C1 segment of cervical spinal cord (tissue), 14 donors: Measurements from ENCODE around the gene XPO1.
"Not testable (repeated sequence)": the region's sequence is repeated elsewhere in the genome, so short reads cannot be mapped to it uniquely, and the experiment has no call there.

Source experiments
- DNase-seq, 14 donors: peaks; one replicate each; lab custom pipeline; 2025; lab: John Stamatoyannopoulos, UW

XPO1 gene

DNA sequence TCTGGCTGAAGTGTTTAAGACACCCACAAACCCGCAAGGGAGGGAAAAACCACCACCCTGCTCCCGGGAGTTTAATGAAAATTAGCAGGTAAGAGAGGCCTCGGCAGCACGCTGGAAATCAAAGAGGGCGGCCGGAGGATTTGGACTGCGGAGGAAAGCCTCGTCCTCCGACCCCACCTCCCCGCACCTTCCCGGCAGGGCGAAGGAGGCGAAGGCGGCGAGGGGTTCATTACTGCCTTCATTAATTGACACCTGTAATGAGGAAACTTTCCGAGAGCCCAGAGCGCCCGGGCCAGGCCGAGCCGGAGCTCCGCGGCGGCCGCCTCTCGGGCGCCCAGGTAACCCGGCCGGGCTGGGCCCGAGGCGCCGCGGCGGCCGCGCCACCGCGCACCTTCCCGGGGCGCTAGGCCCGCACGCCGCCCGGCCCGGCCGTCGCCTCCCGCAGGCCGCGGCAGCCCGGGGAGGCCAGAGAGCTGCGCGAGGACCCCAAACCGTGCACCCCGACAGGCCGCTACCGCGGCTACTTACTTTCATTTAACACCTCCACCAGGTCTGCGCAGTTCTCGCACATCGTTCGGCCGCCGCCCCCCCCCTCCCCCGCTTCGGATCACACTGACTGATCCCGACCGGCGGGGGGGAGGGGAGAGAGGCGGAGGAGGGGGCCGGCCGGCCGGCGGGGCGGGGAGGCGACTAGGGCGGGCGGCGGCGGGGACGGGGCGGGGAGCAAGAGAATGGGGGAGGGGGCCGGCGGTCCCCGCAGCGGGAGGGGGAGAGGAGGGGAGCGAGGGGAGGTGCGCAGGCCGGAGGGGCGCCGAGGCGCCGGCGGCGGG is 67.8 kb downstream of the XPO1 start:
- peak; percentile 14 to 92 (median 84) for DNase-seq

DNA sequence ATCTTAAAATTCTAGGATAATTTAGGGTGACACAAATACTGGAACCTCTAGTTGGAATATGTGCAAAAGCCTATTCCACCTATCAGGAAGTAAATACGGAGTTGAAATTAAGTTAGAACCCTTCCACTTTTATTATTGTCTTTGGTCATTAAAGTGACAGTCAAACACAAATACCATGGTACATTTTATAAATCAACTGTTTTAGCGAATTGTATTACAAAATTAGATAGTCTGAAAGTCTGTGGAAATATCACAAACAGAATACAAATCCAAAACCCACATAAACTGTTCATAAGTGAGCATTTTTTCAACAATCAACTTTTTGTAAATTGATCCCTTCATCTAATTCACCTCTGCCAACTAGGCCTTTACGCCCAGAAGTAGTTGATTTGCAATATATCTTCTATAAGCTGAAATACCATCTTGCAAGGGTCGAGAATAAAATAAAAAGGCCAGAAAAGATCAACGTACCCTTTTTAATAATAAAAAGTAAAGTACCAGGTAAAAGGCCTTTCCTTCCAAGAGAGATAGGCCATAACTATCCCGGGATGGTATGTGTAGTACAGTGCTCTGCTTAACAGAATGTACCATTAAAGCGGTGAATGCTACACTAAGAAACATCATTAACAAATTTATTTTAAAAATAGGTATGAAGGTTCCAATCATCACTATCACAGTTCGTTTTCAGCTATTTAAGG is 68.6 kb downstream of the XPO1 start:
- DNase-seq, result no peak

DNA sequence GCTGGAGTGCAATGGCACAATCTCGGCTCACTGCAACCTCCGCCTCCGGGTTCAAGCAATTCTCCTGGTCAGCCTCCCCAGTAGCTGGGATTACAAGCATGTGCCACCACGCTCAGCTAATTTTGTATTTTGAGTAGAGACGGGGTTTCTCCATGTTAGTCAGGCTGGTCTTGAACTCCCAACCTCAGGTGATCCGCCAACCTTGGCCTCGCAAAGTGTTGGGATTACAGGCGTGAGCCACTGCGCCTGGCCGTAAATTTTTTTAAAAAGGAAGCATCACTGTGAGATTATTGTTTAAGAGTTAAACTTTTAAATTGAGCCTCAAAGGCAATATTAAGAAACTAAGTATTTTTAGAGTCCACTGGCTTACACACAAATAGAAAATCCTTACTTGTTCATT is 69.9 kb downstream of the XPO1 start:
- DNase-seq, result not testable (repeated sequence)

DNA sequence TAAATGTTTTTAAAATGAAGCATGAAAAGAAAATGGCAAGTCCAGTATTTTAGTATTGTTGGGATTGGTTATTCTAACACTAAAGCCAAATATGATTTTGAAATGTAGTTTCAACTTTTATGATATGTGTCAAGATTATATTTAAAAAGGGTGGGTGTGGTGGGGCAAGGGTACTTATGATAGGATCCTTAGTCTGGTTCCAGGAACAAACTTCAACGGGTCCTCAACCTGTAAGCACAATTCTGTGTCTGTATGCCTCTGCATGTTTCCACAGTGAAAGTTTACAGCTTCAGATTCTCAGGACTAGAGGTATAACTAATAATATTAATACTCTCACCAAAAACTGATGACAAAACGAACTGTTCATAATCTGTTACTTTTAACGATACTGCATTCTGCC is 73.1 kb downstream of the XPO1 start:
- DNase-seq, result no peak

DNA sequence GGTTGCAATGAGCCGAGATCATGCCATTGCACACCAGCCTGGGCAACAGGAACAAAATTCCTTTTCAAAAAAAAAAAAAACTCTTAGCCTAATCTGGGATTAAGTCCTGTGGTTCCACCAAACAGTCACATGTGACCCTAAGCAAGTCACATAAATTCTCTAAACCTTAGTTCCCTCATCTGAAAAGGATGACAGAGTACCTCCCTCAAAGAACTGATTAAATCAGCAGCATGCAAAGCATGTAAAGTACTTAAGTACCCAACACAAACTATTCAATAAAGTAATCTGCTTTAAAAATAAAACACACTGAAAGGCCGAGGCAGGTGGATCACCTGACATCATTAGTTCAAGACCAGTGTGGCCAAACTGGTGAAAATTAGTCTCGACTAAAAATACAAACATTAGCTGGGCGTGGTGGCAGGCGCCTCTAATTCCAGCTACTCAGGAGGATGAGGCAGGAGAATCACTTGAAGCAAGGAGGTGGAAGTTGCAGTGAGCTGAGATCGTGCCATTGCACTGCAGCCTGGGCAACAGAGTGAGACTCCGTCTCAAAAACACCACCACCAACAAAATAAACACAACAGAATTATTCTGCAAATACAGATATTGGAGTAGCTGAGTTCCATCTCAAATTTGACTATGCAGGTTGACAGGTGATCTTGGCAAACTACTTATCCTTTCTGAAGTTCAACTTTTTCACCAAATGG is 74.2 kb downstream of the XPO1 start:
- no peak for DNase-seq

DNA sequence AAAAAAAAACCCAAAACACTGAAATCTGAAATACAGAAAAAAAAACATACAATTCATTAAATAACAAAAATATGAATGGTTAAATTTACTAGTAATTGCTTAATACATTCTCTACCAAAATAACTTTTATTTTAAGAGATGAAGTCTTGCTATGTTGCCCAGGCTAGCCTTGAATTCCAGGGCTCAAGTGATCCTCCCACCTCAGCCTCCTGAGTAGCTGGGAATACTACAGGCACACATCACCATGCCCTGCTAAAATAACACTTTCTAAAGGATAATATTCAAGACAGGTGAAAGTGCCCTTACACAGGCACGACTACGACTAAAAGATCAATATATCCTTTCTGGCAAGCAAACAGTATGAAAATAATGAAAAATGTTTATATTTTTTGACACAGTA is 76.8 kb downstream of the XPO1 start:
- DNase-seq, result no peak

DNA sequence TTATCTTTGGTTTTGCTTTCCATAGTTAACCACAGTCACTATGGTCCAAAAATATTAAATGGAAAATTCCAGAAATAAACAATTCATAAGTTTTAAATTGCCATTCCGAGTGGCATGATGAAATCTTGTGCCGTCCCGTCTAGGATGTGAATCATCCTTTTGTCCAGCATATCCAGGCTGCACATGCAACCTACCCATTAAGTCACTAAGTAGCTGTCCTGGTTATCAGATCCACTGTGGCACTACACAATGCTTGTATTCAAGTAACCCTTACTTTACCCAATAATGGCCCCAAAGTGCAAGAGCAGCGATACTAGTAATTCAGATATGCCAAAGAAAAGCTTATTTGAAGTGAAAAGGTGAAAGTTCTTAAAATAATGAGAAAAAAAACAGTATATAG is 78.0 kb downstream of the XPO1 start:
- DNase-seq, result no peak

DNA sequence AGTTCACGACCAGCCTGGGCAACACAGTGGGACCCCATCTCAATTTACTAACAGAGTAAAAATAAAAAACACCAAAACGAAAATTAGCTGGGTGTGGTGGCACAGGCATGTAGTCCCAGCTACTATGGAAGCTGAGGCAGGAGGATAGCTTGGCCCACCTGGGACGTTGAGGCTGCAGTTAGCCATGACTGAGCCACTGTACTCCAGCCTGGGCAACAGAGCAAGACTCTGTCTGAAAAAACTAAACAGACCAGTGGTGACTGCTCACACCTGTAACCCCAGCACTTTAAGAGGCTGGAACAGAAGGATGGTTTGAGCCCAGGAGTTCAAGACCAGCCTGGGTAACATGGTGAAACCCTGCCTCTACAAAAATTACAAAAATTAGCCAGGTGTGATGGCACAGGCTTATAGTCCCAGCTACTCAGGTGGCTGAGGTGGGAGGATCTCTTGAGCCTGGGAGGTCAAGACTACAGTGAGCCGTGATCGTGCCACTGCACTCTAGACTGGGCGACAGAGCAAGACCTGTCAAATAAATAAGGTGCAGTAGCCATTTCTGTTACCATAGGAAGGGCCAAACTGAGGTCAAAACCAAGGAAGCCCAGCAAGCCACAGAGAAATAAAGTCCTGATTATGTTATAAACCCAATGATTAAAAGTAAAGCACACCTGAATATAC is 81.3 kb downstream of the XPO1 start:
- DNase-seq, result no peak

DNA sequence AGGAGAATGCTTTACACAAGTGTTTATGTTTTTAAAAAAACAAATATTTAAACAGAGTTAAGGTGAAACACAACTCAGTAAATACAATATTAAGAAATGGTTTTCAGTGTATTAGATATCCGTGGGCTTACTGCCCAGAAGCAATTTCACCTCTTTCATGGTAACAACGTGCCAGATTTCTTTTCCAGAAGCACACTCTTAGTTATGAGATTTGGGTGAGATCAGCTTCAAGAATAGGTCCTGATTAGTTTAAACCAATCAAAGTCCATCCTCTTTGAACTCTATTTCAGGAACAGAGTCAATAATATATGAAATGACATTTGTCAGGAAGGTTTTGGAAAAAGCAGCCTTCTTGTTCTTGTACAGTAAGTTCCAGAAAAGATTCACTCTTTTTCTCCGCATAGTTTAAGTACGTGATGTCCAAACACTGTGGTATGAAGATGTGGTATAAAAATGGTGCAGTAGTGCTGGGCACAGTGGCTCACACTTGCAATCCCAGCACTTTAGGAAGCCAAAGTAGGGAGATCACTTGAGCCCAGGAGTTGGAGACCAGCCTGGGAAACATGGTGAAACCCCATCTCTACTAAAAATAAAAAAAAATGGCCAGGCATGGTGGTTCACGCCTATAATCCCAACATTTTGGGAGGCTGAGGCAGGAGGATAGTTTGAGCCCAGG is 81.9 kb downstream of the XPO1 start:
- DNase-seq, result no peak

DNA sequence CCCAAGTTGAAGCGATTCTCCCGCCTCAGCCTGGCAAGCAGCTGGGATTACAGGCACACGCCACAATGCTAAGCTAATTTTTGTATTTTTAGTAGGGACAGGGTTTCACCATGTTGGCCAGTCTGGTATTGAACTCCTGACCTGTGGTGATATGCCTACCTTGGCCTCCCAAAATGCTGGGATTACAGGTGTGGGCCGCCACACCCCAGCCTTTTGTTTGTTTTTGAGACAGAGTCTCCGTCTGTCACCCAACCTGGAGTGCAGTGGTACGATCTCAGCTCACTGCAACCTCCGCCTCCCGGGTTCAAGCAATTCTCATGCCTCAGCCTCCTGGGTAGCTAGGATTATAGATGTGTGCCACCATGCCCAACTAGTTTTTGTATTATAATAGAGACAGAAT is 83.2 kb downstream of the XPO1 start:
- DNase-seq, result not testable (repeated sequence)

DNA sequence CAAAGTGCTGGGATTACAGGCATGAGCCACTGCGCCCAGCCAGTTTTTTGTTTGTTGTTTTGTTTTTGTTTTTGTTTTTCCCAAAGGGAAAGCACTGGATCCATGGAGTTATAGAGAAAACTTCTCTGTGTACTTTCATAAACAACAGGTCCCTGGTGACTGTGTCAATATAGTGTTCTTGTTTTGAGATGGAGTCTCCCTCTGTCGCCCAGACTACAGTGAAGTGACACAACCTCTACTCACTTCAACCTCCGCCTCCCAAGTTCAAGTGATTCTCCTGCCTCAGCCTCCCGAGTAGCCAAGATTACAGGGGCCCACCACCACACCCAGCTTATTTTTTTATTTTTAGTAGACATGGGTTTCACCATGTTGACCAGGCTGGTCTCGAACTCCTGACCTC is 83.8 kb downstream of the XPO1 start:
- no peak for DNase-seq

DNA sequence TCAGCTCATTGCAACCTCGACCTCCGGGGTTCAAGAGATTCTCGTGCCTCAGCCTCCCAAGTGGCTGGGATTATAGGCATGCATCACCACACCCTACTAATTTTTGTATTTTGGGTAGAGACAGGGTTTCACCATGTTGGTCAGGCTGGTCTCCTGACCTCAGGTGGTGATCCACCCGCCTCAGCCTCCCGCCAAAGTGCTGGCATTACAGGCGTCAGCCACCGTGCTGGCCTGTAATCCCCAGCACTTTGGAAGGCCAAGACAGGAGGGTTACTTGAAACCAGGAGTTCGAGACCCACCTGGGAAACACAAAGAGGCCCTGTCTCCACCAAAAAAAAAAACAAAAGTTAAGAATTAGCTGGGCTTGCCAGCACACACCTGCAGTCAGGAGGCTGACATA is 85.8 kb downstream of the XPO1 start:
- DNase-seq, result no peak

DNA sequence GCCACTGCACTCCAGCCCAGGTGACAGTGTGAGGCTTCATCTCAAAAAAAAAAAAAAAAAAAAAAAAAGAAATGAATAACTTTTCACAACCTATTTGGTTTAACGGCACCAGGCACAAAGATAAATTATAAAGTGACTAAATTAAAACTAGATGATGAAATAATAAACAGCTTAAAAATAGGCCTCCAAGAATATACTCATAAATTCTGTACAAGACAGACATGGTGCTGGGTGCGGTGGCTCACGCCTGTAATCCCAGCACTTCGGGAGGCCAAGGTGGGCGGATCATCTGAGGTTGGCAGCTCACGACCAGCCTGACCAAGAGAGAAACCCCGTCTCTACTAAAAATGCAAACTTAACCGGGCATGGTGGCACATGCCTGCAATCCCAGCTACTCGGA is 87.0 kb downstream of the XPO1 start:
- no peak for DNase-seq

DNA sequence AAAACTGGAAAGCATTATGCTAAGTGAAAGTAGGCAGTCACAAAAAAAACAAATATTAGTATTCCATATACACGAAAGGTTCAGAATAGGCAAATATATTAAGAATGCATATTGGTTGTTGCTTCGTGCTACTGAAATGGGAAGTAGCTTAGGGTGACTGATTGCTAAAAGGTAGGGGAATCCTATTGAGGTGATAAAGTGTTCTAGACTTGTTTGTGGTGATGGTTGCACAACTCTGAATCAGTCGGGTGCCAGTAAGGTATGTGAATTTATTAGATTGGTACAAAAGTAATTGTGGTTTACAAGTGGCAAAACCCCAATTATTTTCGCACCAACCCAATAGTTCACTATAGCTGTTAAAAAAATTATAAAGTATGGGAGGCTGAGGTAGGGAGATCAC is 88.0 kb downstream of the XPO1 start:
- DNase-seq, result no peak

DNA sequence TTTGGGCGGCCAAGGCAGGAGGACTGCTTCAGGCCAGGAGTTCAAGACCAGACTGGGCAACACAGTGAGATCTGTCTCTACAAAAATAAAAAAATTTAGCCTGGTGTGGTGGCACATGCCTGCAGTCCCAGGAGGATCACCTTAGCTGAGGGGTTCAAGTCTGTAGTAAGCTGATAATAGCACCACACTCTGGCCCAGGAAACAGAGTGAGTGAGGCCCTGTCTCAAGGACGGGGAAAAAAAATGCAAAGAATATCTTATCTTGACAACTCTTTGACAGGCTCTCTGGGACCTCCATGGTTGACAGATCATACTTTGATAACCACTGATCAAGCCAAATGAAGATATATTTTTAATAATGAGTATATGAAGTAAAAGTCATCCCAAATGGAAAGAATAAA is 89.9 kb downstream of the XPO1 start:
- DNase-seq, result no peak

DNA sequence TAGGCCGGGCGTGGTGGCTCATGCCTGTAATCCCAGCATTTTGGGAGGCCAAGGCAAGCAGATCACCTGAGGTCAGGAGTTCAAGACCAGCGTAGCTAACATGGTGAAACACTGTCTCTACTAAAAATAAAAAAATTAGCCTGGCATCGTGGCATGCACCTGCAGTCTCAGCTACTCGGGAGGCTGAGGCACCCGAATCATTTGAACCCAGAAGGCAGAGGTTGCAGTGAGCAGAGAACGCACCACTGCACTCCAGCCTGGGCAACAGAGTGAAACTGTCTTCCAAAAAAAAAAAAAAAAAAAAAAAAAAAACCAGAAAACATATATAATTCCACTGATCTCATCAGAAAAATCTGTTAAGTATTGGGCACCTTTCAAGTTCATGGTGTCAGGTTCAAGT is 91.2 kb downstream of the XPO1 start:
- not testable (repeated sequence) for DNase-seq

DNA sequence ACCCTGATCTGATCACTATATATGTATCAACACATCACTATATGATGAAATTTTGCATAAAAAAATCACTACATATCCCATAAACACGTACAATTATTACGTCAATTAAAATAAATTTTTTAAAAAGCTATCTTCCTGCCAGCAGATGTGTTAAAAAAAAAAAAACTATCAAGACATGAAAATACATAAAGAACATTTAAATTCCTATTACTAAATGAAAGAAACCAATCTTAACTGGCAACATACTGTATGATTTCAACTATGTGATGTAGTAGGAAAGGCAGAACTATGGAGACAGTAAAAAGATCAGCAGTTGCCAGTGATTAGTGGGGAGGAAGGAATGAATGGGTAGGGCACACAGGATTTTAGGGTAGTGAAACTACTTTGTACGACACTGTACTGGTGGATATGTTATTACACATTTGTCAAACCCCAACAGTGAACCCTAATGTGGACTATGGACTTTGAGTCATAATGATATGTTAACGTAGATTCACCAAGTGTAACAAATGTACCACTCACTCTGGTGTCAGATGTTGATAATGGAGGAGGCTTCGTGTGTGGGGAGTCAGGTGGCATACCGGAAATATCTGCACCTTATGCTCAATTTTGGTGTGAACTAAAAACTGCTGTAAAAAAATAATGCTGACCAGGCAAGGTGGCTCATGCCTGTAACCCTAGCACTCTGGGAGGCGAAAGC is 94.7 kb downstream of the XPO1 start:
- no peak for DNase-seq

DNA sequence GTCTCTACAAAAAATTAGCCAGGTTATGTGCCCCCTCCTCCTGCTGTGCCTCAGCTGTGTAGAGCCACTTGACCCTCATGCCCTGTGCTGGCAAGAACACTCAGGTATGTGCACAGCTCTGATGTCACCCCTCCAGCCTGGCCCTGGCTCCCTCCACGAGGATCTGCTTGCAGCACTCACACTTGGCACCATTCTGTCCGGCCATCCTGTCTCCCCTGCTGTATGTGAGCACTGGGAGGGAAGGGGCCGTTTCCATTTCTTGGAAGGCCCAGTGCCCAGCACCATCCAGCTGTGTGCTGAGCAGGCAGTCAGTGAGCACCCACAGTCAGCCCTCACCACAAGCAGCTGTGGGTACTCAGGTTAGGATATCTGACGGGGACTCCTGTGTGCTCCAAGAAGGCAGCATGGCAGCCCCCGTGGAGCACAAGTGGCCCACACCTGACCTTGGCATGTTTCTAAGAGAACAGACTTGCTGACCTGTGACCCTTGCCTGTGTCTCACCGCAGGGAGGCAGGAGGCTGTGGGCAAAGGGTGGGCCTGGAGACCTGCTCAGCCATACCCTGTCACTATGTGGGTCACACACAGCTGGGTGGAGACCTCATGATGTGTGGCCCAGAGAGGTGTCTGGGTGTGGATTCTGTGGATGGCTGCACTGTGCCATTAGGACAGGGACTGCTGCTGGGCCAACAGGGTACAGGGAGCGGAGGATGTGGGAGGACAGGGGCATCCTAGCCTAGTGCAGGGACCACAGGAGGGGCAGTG is 98.7 kb downstream of the XPO1 start:
- no peak for DNase-seq

DNA sequence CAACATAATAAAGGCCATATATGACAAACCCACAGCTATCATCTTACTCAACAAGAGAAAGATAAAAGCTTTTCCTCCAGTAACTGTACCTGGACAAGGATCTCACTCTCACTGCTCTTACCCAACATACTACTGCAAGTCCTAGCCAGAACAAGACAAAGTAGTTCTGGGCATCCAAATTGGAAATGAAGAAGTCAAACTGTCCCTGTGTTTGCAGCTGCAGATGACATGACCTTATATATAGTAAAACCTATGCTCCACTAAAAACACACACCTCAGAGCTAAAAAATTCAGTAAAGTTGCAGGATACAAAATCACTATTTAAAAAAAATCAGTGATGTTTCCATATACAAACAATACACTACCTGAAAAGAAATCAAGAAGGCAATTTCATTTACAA is 99.5 kb downstream of the XPO1 start:
- DNase-seq, result no peak

DNA sequence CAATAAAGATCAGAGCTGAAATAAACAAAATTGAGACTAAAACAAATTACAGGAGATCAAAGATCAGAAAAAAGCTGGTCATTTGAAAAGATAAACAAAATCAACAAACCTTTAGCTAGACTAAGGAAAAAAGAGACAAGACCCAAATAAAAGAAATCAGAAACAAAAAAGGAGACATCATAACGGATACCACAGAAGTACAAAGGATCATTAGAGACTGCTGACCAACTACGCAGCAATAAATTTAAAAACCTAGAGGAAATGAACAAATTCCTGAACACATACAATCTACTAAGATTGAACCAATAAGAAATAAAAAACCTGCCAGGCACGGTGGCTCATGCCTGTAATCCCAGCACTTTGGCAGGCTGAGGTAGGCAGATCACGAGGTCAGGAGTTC is 101.0 kb downstream of the XPO1 start:
- DNase-seq, result no peak
